Mucosa of descending colon (tissue), 3 donors: Measurements from ENCODE around the gene FHIT. TPM values are rescaled to one million over a fixed set of nuclear protein-coding genes. Genes with fewer than 3 reads are reported as not detected.

Source experiments
- ATAC-seq: fragments of 200-7000 bp; cut with Tn5 transposase; one replicate; pipeline ENCODE4 v1.9.1; 2020; ENCODE audit warnings: mild to moderate bottlenecking, moderate library complexity
- DNase-seq, 3 donors: peaks; one replicate each; pipeline ENCODE4 v3.0.0-alpha.2; 2020
- H3K36me3 ChIP-seq: fragments of 200-600 bp; one replicate; pipeline ENCODE4 v1.8.0; 2021; ENCODE audit warnings: low read depth, mild to moderate bottlenecking
- H3K4me1 ChIP-seq: fragments of 200-600 bp; one replicate; pipeline ENCODE4 v1.8.0; 2021; ENCODE audit warnings: low read depth, mild to moderate bottlenecking
- H3K4me3 ChIP-seq: fragments of 200-600 bp; one replicate; pipeline ENCODE4 v1.8.0; 2021; ENCODE audit warnings: mild to moderate bottlenecking
- H3K9me3 ChIP-seq: fragments of 200-600 bp; one replicate; pipeline ENCODE4 v1.8.0; 2021; ENCODE audit warnings: mild to moderate bottlenecking
- CTCF ChIP-seq: fragments of 200-600 bp; IDR thresholded peaks from one replicate; pipeline ENCODE4 v1.8.0; 2022; ENCODE audit warnings: antibody characterized with exemption, mild to moderate bottlenecking
- intact Hi-C, 2 donors: fragments of 100-400 bp; cut with DNase I in 1 of 2; cut with micrococcal nuclease in 1 of 2; formaldehyde crosslinking; loops; one replicate each; pipeline versions ENCODE4 v1.11.0 to v1.11.1; 2022; cut with DNase I, micrococcal nuclease
- total RNA-seq, 3 donors: library from RNA; stranded (reverse); fragmentation: NEBNext Ultra II Directional in 2 of 3; extraction: Animal tissue kit (Norgen Biotek cat#: 25700) in 2 of 3; gene quantifications; one replicate each; pipeline versions ENCODE4 v1.2.1 to v1.2.4, GENCODE V29; 2021 to 2023
- donor health status: DM: no; HTN: no; CAD: no; lungs with moderate emphysema.
- donor health status: DM: no; HTN: no; CAD: no.
- donor health status: DM: no; HTN: yes; CAD: no.

Gene FHIT
- total RNA-seq, 3 donors from 2014 or later, result 8.9 to 20.7 (median 18.6) TPM

DNA sequence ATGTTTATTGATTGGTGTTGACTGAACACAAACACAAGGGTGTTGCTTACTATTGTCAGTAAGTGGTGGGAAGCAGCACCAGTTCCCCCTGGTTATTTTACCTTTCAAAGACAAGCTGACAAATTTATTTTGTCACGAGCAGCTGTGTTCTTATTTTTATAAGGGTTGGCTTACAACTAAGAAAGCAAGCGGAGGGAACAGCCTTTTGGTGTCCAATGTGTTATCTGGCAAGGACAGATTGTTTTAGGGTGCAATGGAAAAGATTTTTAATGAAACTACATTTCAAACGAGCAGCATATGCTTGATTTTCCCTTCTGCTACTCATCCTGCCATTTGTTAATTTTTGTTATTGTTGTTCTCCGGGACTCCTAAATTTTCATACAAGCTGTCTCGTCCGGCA, 1280.9 kb downstream of the FHIT start:
- TF ChIP-seq CTCF, result no peak
- no peaks in the 10 kb centered on the region for H3K36me3 ChIP-seq
- DNase-seq (no peak), ATAC-seq (no peak)
- no peaks in the 10 kb centered on the region for H3K9me3 ChIP-seq
- H3K4me3 ChIP-seq, result no peak overlapping the region
- no peaks in the 10 kb centered on the region for H3K4me1 ChIP-seq
- intact Hi-C loops, result no loop called here

DNA sequence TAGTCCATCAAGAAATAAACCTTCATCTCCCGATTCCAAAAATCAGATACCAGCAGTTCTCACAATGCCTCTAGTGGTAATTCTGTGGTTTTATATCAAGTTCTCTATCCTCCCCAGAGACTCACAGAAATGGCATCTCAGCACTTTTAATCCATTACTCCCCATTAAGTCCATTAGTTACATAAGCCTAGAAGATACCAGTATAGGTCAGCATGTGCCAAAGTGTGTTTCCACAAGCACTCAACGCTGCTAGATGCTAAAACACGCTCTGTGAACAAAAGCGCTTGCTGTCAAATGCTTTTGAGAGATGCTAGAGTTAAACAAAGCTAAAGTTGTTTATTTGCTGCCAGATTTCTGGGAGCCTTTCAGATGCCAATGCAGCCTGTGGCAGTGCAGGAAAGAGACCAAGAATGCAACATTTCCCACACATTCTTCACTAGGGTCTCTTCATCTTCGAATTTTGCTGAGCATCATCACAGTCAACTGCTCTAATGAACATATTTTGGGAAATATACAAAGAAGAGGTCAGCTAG, 1282.7 kb downstream of the FHIT start:
- Histone ChIP-seq H3K36me3 (no peaks in the 10 kb centered on the region), H3K9me3 (no peaks in the 10 kb centered on the region), H3K4me3 (no peak overlapping the region), H3K4me1 (no peaks in the 10 kb centered on the region)
- no peak for ATAC-seq
- DNase-seq, result no peak
- TF ChIP-seq CTCF, result no peak
- intact Hi-C loops, result no loop called here

DNA sequence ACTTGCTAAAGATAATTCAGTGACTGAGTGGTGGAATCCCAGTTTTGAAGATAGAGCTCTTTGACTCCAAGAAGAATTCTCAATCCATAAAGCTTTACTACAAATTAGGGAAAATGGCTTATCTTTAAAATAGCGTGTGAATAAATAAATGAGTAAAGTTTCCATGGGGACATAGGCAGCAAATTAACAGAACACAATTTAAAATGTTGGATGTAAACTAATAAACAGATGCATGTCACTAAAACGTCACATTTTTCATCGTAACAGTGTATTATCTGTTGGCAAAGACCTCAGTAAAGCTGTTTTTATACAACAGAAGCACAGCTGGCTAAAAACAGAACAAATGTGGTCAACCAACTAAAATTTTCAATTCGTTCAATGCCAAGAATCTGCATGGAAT, 1287.6 kb downstream of the FHIT start:
- no peaks in the 10 kb centered on the region for H3K36me3 ChIP-seq
- ATAC-seq (no peak), DNase-seq (no peak)
- TF ChIP-seq CTCF, result no peak
- no peaks in the 10 kb centered on the region for H3K9me3 ChIP-seq
- intact Hi-C loops, result no loop called here
- no peak overlapping the region for H3K4me3 ChIP-seq
- no peaks in the 10 kb centered on the region for H3K4me1 ChIP-seq

DNA sequence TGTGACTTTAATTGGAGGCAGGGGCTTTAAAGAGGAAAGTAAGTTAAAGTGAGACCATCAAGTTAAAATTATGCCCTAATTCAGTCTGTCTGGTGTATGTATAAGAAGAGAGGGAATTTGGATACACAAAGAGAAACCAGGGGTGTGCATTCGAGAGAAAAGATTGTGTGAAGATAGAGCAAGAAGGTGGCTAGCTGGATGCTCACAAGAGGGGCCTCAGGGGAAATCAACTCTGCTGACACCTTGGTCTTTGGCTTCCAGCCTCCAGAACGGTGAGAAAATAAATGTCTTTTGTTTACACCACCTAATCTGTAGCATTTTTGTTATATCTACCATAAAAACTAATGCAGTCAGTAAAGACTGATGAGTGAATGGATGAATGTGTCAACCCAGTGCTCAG, 1294.1 kb downstream of the FHIT start:
- Histone ChIP-seq H3K36me3 (no peaks in the 10 kb centered on the region), H3K9me3 (no peaks in the 10 kb centered on the region), H3K4me1 (no peaks in the 10 kb centered on the region), H3K4me3 (no peak overlapping the region)
- no peak for TF ChIP-seq CTCF
- ATAC-seq, result no peak
- intact Hi-C loops, result no loop called here
- no peak for DNase-seq

DNA sequence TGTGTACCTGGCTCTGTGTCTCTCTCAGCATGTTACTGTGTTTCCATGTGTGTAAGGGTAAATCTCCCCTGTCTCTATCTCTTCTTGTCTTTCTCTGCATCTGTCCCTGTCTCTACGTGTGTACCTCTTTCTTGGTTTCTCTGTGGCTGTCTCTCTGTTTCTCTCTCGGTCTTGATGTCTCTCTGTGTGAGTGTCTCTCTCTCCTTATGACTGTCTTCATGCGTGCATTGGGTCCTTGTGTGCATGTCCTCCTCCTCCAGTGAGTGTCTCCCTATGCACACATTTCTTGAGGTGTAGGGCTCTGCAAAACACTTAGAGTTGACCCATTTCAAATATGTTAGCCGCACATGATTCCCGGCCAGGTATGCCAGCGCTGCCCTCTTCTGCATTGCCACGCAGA, 1298.1 kb downstream of the FHIT start:
- ATAC-seq (no peak), DNase-seq (no peak)
- TF ChIP-seq CTCF, result no peak
- Histone ChIP-seq H3K36me3 (no peaks in the 10 kb centered on the region), H3K9me3 (no peaks in the 10 kb centered on the region), H3K4me1 (no peaks in the 10 kb centered on the region), H3K4me3 (no peak overlapping the region)
- intact Hi-C loops, result no loop called here

GRCh38 chr3:59949311-59949710, 1301.9 kb downstream of the FHIT start:
- TF ChIP-seq CTCF, result no peak
- Histone ChIP-seq H3K36me3 (no peaks in the 10 kb centered on the region), H3K4me3 (no peak overlapping the region), H3K4me1 (no peaks in the 10 kb centered on the region), H3K9me3 (no peaks in the 10 kb centered on the region)
- intact Hi-C loops, result no loop called here
- no peak for ATAC-seq
- no peak for DNase-seq
